HG03066 (cell line): ENCODE data around the gene SMIM26.
A peak's percentile ranks its signal among the peaks of the same experiment; 100 is the strongest.

ENCODE experiments used
- ATAC-seq: cut with Tn5 transposase; IDR thresholded peaks from one replicate; pipeline ENCODE4 v1.9.1; 2021; ENCODE audit warnings: low read depth; ENCODE audit not compliant: unreplicated experiment

Gene SMIM26

DNA sequence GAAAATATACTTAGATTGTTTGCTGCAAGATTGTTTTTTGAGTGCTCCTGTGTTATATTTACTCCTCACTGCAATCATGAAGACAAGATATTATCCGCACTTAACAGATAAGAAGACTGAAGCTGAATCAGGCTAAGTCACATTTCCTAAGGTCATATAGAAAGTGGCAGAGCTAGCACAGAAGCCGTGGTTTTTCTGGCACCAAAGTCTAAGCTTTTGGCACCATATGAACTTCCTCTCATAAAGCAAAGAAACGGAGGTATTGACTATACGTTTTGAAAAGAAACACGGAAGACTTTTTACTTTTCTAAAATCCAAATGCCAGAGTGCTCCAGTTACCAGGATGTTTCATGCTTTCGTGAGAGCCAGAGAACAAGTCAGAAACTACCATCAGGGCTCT is 11.3 kb downstream of the SMIM26 start:
- ATAC-seq: no peak

DNA sequence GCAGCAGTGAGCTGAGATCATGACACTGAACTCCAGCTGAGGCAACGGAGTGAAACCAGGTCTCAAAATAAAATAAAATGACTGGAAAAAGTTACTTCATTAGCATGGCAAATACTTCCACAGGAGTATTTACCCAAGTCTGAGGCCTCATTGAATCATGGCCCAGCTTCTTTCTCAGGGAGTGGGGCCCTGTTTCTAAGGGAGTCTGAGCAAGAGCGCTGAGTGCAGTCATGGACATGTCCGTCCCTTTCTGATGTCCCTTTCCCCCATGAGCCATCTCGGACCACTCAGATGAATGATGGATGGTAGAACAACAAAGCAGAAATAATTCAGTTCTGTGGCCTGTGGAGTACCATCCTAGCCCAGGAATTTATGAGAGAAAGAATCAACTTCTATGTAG is 12.8 kb downstream of the SMIM26 start:
- ATAC-seq: no peak

DNA sequence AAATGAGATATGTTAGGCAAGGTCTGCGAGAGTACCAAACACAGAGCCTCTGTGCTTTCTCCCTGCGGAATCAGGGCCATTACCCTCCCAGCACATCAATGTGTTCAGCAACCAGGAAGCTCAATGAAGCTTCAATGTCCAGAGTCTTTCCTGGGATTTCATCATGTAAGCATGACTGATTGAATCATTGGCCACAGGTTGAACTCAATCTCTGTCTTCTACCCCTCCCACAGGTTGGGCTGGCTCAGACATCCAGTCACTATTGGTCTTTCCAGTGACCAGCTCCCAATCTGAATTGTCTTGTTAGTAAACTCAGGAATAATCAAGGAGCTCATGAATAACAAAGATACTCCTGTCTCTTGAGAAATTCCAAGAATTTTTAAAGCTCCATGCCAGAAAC is 17.9 kb downstream of the SMIM26 start:
- no peak for ATAC-seq

- ATAC-seq: peak; percentile 84
Measured at GRCh38 chr20:18587665-18588573, 20.7 kb downstream of the SMIM26 start, which contains the start of gene DTD1. Gene DTD1, plus strand, starts transcription at chr20:18588054. Its CDS starts 19 bp downstream, at chr20:18588073.

DNA sequence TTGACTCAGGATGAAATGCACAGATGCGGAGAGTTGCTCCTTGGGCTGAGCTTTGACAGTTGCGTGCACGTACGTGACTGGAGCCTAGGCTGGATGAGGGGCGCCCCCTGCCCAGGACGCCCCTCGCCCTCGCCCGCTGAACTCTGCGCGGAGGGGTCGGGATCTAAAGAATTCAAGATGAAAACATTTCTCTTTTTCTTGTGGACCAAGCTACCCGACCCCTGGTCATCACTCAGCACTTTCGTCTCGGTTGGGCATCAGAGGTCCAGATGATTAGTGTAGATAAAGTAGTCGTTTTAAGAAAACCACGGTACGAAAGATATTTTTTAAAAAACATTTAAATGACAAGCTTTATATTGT is 21.3 kb downstream of the SMIM26 start:
- ATAC-seq: peak; percentile 17

DNA sequence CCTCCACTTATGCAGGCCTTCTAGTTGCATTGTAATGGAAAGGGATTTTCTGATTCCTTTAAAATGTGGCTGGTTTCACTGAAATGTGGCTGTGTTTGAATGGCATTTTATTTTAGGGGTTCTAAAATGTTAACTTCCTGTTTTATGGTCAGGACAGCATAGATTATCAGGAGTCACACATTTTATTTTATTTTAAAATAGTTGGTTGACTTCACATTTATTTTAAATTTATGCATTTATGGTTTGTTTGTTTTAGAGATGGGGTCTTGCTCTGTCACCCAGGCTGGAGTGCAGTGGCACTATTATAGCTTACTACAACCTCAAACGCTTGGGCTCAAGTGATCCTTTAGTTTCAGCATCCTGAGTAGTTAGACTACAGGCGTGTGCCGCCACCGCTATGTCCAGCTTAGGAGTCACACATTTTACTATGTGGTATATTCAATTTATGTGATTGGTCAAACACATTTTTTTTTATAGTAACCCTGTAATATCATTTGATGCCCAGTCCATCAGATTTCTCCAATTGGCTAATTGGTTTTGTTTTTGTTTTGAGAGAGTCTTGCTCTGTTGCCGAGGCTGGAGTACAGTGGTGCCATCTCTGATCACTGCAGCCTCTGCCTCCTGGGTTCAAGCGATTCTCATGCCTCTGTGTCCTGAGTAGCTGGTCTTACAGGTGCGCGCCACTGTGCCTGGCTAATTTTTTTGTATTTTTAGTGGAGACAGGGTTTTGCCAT is 22.9 kb downstream of the SMIM26 start:
- ATAC-seq: no peak

- ATAC-seq: no peak
Measured at GRCh38 chr20:18596270-18596669, 29.0 kb downstream of the SMIM26 start.

DNA sequence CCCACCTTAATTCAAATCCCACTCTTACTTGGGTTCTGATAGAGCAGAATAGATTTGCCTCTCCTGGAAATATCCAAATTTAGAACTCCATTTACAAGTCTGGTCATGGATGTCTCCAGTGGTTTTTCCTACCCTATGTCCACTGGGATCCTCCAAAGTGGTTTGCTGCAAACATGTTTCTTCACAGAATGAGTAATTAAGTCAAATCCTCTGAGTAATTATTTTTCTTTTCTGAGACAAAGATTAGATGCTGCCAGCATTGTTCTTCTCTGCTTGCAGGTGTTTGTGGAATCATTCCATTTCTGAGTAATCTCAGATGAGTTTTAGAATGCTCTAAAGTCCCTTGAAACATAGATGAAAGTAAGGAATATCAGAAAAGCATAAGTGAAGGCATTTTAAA is 42.5 kb downstream of the SMIM26 start:
- ATAC-seq: no peak

- ATAC-seq: no peak
Measured at GRCh38 chr20:18611492-18611891, 44.3 kb downstream of the SMIM26 start.

GRCh38 chr20:18613553-18613952 is 46.3 kb downstream of the SMIM26 start:
- ATAC-seq: no peak

DNA sequence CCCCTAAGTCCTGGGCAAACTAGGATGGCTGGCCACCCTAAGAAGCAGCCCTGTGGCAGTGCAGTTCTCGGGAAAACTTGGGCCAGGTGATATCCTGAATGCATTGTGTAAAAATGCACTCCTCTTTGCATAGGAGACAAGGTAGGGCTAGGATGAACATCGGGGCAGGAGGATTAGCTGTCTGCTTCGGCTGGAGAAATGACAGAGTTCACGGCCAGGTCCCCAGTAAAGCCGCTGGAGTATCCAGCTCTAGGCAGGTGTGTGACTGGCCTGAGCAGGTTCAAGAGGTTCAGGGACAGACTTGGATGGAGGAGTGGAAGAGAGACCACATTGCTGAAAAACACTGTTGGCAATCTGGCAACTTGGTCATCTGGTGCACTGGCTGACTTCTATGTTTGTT is 47.0 kb downstream of the SMIM26 start:
- no peak for ATAC-seq

DNA sequence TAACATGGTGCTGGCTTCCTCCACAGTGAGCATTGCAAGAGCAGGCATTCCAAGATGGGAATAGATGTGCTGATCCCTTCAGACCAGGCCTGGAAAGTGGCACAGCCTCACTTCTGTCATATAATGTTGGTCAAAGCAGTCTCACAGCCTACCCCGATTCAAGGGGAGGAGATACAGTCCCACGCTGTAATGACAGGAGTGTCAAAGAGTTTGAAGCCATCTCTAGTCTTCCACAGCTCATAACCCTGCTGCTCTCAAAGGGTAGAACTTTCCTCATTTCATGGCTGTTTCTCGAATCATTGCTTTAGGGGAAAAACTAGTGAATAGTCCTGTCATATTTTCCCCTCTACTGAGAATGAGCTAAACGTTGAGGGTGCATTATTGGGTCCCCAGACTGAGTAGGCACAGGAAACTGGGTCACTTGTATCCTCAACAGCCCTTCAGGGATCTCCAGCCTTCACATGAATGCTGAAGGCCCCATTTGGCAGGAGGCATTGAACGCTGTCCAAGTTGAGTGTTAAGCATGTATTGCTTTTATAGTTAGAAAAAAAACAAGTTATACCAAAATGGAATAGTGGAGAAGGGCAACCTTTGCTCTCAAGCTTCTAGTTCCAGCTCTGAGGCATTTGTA is 47.9 kb downstream of the SMIM26 start:
- ATAC-seq: no peak
